ENCODE measurements around the gene LBHD2. TPM values are rescaled to one million over a fixed set of nuclear protein-coding genes. Genes with fewer than 3 reads are reported as not detected.

LBHD2 gene
- total RNA-seq, 1 experiment from 2014 or later = not detected

DNA sequence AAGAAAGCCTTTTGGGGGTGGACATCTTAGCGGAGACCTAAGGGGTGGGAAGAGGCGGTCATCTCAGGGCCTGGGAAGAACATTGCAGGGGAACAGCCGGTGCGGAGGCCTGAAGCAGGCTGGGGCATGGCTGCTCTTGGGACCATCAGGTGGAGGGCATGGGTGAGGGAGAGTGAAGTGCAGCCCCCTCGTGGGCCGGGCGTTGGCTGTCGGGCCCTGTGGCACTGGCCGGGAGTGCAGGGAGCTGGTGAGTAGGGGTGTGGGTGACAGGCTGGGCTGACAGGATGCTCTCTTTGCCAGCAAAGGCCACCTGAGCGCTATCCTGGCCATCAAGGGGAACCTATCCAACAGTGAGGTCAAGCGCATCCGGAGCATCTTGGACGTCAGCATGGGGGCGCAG lies 50.9 kb downstream of the LBHD2 start:
- 0 out of 2 replicates have a peak, but pooled peaks cover 2% of the 10 kb centered on the region for H3K36me3 ChIP-seq (ENCODE audit: control insufficient read depth, insufficient read depth, low read length)
- POLR2A ChIA-PET = no interaction called here
- DNase-seq (ENCODE audit: low read depth, low spot score) = no peak
- H3K27me3 ChIP-seq (ENCODE audit: control insufficient read depth, insufficient read depth, low read length) = no peaks in the 10 kb centered on the region
- no peaks in the 10 kb centered on the region for H3K9me3 ChIP-seq (ENCODE audit: control insufficient read depth, insufficient read depth, low read depth, low read length)
- CTCF ChIA-PET = interaction anchor here (1.8 kb wide), 1 partner anchor 30 kb away, joined by 12 read pairs; no protein-coding TSS in a partner anchor
- H3K27ac ChIP-seq (ENCODE audit: low read length) = peak overlapping the region; percentile 44
- intact Hi-C loops (cut with micrococcal nuclease; ENCODE audit: unreplicated experiment) (no loop called here), in situ Hi-C loops (cut with HindIII; ENCODE audit: low pct_unique_long_range_greater_than_20kb, low sequenced_read_pairs) (no loop called here)
- H3K4me3 ChIP-seq (ENCODE audit: low read depth in 2 of 2, low read length in 2 of 2) = no peak overlapping the region
- peaks cover 68% of the 10 kb centered on the region for H3K4me1 ChIP-seq (ENCODE audit: control insufficient read depth, insufficient read depth, low read length)
- TF ChIP-seq, protein P1, sequence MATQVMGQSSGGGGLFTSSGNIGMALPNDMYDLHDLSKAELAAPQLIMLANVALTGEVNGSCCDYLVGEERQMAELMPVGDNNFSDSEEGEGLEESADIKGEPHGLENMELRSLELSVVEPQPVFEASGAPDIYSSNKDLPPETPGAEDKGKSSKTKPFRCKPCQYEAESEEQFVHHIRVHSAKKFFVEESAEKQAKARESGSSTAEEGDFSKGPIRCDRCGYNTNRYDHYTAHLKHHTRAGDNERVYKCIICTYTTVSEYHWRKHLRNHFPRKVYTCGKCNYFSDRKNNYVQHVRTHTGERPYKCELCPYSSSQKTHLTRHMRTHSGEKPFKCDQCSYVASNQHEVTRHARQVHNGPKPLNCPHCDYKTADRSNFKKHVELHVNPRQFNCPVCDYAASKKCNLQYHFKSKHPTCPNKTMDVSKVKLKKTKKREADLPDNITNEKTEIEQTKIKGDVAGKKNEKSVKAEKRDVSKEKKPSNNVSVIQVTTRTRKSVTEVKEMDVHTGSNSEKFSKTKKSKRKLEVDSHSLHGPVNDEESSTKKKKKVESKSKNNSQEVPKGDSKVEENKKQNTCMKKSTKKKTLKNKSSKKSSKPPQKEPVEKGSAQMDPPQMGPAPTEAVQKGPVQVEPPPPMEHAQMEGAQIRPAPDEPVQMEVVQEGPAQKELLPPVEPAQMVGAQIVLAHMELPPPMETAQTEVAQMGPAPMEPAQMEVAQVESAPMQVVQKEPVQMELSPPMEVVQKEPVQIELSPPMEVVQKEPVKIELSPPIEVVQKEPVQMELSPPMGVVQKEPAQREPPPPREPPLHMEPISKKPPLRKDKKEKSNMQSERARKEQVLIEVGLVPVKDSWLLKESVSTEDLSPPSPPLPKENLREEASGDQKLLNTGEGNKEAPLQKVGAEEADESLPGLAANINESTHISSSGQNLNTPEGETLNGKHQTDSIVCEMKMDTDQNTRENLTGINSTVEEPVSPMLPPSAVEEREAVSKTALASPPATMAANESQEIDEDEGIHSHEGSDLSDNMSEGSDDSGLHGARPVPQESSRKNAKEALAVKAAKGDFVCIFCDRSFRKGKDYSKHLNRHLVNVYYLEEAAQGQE (IDR thresholded peaks at IDR 0.05; ENCODE audit: insufficient read depth in 1 of 2, low read depth in 2 of 2, low read length in 1 of 2) = no peak
- TF ChIP-seq, protein P2, sequence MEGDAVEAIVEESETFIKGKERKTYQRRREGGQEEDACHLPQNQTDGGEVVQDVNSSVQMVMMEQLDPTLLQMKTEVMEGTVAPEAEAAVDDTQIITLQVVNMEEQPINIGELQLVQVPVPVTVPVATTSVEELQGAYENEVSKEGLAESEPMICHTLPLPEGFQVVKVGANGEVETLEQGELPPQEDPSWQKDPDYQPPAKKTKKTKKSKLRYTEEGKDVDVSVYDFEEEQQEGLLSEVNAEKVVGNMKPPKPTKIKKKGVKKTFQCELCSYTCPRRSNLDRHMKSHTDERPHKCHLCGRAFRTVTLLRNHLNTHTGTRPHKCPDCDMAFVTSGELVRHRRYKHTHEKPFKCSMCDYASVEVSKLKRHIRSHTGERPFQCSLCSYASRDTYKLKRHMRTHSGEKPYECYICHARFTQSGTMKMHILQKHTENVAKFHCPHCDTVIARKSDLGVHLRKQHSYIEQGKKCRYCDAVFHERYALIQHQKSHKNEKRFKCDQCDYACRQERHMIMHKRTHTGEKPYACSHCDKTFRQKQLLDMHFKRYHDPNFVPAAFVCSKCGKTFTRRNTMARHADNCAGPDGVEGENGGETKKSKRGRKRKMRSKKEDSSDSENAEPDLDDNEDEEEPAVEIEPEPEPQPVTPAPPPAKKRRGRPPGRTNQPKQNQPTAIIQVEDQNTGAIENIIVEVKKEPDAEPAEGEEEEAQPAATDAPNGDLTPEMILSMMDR (IDR thresholded peaks at IDR 0.05) = no peak
- TF ChIP-seq POLR2AphosphoS5 (IDR thresholded peaks at IDR 0.05; ENCODE audit: low read depth, low read length) (no peak), SIN3A (IDR thresholded peaks at IDR 0.05; ENCODE audit: borderline replicate concordance, insufficient read depth, low read depth, low read length) (no peak), TCF7L2 (IDR thresholded peaks at IDR 0.05; ENCODE audit: low read depth, low read length) (no peak)
- no TSS peak for BruUV-seq (replicated peaks)
- ATAC-seq = no peak

DNA sequence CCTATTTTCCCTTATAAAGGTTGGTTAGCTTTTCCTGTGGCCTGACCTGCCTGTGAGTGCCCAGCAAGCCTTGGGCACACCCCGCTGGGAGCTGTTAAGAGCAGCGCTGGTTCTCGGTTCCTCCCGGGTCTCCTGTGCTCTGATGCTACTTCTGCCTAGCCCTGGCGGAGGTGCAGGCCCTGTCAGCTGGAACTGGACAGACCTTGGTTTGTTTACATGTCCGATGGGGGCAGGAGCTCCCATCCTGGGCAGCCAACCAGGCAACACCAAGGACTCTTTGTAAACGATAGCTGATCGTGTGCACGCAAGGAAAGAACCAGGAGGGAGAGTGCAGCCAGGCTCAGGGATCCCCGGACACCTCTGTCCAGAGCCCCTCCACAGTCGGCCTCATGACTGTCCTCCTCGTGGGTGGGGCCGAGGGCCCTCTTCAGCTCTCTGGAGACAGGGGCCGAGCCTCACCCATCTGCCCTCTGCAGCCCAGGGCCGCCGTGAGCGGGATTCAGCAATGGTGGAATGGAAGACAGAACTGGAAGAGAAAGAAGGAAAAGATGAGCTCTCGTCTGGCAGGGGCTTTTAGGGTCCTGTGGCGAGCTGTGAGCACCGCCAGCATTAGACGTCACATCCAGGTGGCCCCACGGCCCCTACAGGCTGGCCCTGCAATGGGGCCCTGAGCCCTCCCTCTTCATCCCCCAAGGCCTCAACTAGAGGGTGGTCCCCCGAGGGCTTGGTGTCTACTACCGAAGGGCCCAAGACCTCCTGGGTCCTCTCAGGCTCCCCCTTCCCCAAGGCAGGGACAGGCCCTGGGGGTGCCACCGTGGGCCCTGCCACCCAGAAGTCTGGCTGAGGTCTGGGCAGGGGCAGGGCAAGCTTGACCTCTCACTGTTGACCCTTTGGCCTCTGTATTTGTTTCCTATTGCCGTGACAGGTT lies 51.6 kb downstream of the LBHD2 start:
- Histone ChIP-seq H3K9me3 (ENCODE audit: control insufficient read depth, insufficient read depth, low read depth, low read length) (no peaks in the 10 kb centered on the region), H3K36me3 (ENCODE audit: control insufficient read depth, insufficient read depth, low read length) (0 out of 2 replicates have a peak, but pooled peaks cover 2% of the 10 kb centered on the region), H3K27ac (ENCODE audit: low read length) (peak overlapping the region; percentile 88), H3K27me3 (ENCODE audit: control insufficient read depth, insufficient read depth, low read length) (no peaks in the 10 kb centered on the region), H3K4me3 (ENCODE audit: low read depth in 2 of 2, low read length in 2 of 2) (no peak overlapping the region), H3K4me1 (ENCODE audit: control insufficient read depth, insufficient read depth, low read length) (peaks cover 68% of the 10 kb centered on the region)
- ChIA-PET CTCF (interaction anchor here (0.7 to 1.8 kb wide), 2 partner anchors 31 to 40 kb away, joined by 7 to 9 read pairs; no protein-coding TSS in a partner anchor), POLR2A (no interaction called here)
- DNase-seq (ENCODE audit: low read depth, low spot score) (no peak), ATAC-seq (no peak)
- no TSS peak for BruUV-seq (replicated peaks)
- in situ Hi-C loops (cut with HindIII; ENCODE audit: low pct_unique_long_range_greater_than_20kb, low sequenced_read_pairs) (no loop called here), intact Hi-C loops (cut with micrococcal nuclease; ENCODE audit: unreplicated experiment) (no loop called here)
- TF ChIP-seq POLR2AphosphoS5 (IDR thresholded peaks at IDR 0.05; ENCODE audit: low read depth, low read length) (peak; percentile 24; the same call in 1 of the 2 replicates), SIN3A (IDR thresholded peaks at IDR 0.05; ENCODE audit: borderline replicate concordance, insufficient read depth, low read depth, low read length) (no peak)
- TF ChIP-seq, protein P1 (IDR thresholded peaks at IDR 0.05; ENCODE audit: insufficient read depth in 1 of 2, low read depth in 2 of 2, low read length in 1 of 2) = no peak
- TF ChIP-seq, protein P2 (IDR thresholded peaks at IDR 0.05) = no peak

All from Panc1 (cell line).